Eye (tissue), 1 donor: ENCODE data around the gene EHMT1.
"Not testable (repeated sequence)": the region's sequence is repeated elsewhere in the genome, so short reads cannot be mapped to it uniquely, and the experiment has no call there.

Source experiments
- DNase-seq: peaks from one replicate; pipeline ENCODE4 v3.0.0-alpha.2; 2015

The EHMT1 gene

GRCh38 chr9:137615387-137615871, 3.4 kb upstream of the EHMT1 start:
- no peak for DNase-seq

- peak; percentile 77 for DNase-seq
Measured at GRCh38 chr9:137619240-137620047, 639 bp downstream of the EHMT1 start.

GRCh38 chr9:137620048-137620405, 1.2 kb downstream of the EHMT1 start:
- no peak for DNase-seq

GRCh38 chr9:137620581-137620980, 1.8 kb downstream of the EHMT1 start:
- DNase-seq: no peak

GRCh38 chr9:137621131-137621757, 2.4 kb downstream of the EHMT1 start:
- peak; percentile 23 for DNase-seq

- DNase-seq: not testable (repeated sequence)
Measured at GRCh38 chr9:137622211-137622610, 3.4 kb downstream of the EHMT1 start.

- no peak for DNase-seq
Measured at GRCh38 chr9:137626464-137626863, 7.7 kb downstream of the EHMT1 start.

GRCh38 chr9:137627406-137627805, 8.6 kb downstream of the EHMT1 start:
- DNase-seq: not testable (repeated sequence)

GRCh38 chr9:137630126-137630525, 11.3 kb downstream of the EHMT1 start:
- no peak for DNase-seq

- DNase-seq: no peak
Measured at GRCh38 chr9:137630679-137631078, 11.9 kb downstream of the EHMT1 start.

GRCh38 chr9:137631345-137632229, 12.8 kb downstream of the EHMT1 start:
- DNase-seq: no peak

GRCh38 chr9:137632230-137633161, 13.7 kb downstream of the EHMT1 start:
- DNase-seq: no peak

GRCh38 chr9:137634016-137634415, 15.2 kb downstream of the EHMT1 start:
- DNase-seq: no peak

- DNase-seq: no peak
Measured at GRCh38 chr9:137638680-137639079, 19.9 kb downstream of the EHMT1 start.

GRCh38 chr9:137639303-137640051, 20.7 kb downstream of the EHMT1 start:
- DNase-seq: no peak

GRCh38 chr9:137640862-137641261, 22.1 kb downstream of the EHMT1 start:
- no peak for DNase-seq

- no peak for DNase-seq
Measured at GRCh38 chr9:137642118-137642601, 23.4 kb downstream of the EHMT1 start.

GRCh38 chr9:137642892-137643291, 24.1 kb downstream of the EHMT1 start:
- no peak for DNase-seq

GRCh38 chr9:137643921-137644320, 25.1 kb downstream of the EHMT1 start:
- no peak for DNase-seq

GRCh38 chr9:137645211-137645610, 26.4 kb downstream of the EHMT1 start:
- no peak for DNase-seq

GRCh38 chr9:137646341-137646740, 27.5 kb downstream of the EHMT1 start:
- no peak for DNase-seq
